Renal cortex interstitium (tissue), 11 donors: ENCODE measurements around the gene ALG14. TPM values are rescaled to one million over a fixed set of nuclear protein-coding genes. Genes with fewer than 3 reads are reported as not detected.
A peak's percentile ranks its signal among the peaks of the same experiment; 100 is the strongest.
"Not testable (repeated sequence)": the region's sequence is repeated elsewhere in the genome, so short reads cannot be mapped to it uniquely, and the experiment has no call there.

Experiments used
- DNase-seq, 11 donors: peaks; one replicate each; pipeline ENCODE4 v3.0.0-alpha.2; 2013; ENCODE audit warnings: low read depth in 9 of 11, low spot score in 4 of 11; ENCODE audit errors: extremely low read depth in 1 of 11
- polyA plus RNA-seq, 3 donors: library from polyadenylated mRNA; unstranded; fragments of 120-200 nt; gene quantifications; one replicate each; pipeline ENCODE4 v1.2.1, GENCODE V29; 2013; ENCODE audit not compliant: insufficient read length in 3 of 3

Gene ALG14
- polyA plus RNA-seq, 3 donors = 13.5 to 14.1 (median 13.7) TPM

- DNase-seq = no peak
Observed at GRCh38 chr1:95061445-95062006, 11.2 kb downstream of the ALG14 start.

- no peak for DNase-seq
Observed at GRCh38 chr1:95058974-95059373, 13.8 kb downstream of the ALG14 start.

GRCh38 chr1:95057351-95057750 lies 15.4 kb downstream of the ALG14 start:
- no peak for DNase-seq

- no peak for DNase-seq
Observed at GRCh38 chr1:95049935-95050334, 22.8 kb downstream of the ALG14 start.

GRCh38 chr1:95048317-95048716 lies 24.4 kb downstream of the ALG14 start:
- no peak for DNase-seq

- not testable (repeated sequence) for DNase-seq
Observed at GRCh38 chr1:95047624-95048023, 25.1 kb downstream of the ALG14 start.

- no peak for DNase-seq
Observed at GRCh38 chr1:95046359-95046758, 26.4 kb downstream of the ALG14 start.

- peak; percentile 71 to 88 (median 80) for DNase-seq
Observed at GRCh38 chr1:95043141-95043980, 29.4 kb downstream of the ALG14 start.

- no peak for DNase-seq
Observed at GRCh38 chr1:95042286-95042685, 30.5 kb downstream of the ALG14 start.

- DNase-seq = peak; percentile 26 to 82 (median 63)
Observed at GRCh38 chr1:95041491-95042165, 31.1 kb downstream of the ALG14 start.

GRCh38 chr1:95040032-95040525 lies 32.7 kb downstream of the ALG14 start:
- no peak for DNase-seq

- DNase-seq = no peak
Observed at GRCh38 chr1:95039360-95040031, 33.3 kb downstream of the ALG14 start.

GRCh38 chr1:95035536-95035935 lies 37.2 kb downstream of the ALG14 start:
- no peak for DNase-seq

- no peak for DNase-seq
Observed at GRCh38 chr1:95034506-95034905, 38.2 kb downstream of the ALG14 start.

GRCh38 chr1:95033843-95034242 lies 38.9 kb downstream of the ALG14 start:
- no peak for DNase-seq

- no peak for DNase-seq
Observed at GRCh38 chr1:95029532-95029931, 43.2 kb downstream of the ALG14 start.

- DNase-seq = no peak
Observed at GRCh38 chr1:95028954-95029353, 43.8 kb downstream of the ALG14 start.

GRCh38 chr1:95027046-95027445 lies 45.7 kb downstream of the ALG14 start:
- no peak for DNase-seq

- DNase-seq = no peak
Observed at GRCh38 chr1:95023399-95024043, 49.2 kb downstream of the ALG14 start.
